ENCODE data around the gene COL6A2.

Gene COL6A2

DNA sequence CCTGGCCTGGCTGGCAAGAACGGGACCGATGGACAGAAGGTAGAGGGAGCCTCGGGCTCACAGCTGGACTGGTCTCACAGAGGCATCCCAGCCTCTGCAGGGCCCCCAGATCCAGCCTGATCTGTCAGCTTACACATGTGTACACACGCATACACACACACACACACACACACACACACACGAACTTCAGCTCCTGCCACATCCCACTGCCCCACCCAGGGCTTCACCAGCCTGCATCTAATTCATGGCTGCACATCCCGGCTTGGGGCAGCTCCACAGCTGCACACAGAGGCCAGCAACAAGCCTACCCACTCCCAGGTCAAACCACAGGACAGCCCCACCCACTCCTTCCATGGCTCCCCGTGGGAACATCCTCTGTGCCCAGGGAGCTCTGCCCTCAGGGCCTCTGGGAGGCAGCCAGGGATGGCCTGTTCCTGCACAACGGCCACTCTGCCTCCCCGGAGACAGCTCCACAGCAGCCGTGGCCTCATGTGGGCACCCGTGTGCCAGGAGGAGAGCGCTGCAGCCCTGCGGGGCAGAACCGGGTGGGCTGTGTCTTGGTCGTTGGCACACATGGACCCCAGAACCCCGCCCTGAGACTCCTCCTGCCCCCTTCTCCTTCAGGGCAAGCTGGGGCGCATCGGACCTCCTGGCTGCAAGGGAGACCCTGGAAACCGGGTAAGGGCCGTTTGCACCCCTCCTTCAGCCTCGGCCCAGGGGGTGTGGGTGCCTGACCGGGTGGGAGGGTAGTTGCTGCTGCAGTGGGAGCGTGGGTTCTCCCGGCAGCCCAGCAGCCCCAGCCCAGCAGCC, 19.1 kb downstream of the COL6A2 start:
- DNase-seq = peak; percentile 20

GRCh38 chr21:46117586-46118315, 19.8 kb downstream of the COL6A2 start:
- no peak for DNase-seq

DNA sequence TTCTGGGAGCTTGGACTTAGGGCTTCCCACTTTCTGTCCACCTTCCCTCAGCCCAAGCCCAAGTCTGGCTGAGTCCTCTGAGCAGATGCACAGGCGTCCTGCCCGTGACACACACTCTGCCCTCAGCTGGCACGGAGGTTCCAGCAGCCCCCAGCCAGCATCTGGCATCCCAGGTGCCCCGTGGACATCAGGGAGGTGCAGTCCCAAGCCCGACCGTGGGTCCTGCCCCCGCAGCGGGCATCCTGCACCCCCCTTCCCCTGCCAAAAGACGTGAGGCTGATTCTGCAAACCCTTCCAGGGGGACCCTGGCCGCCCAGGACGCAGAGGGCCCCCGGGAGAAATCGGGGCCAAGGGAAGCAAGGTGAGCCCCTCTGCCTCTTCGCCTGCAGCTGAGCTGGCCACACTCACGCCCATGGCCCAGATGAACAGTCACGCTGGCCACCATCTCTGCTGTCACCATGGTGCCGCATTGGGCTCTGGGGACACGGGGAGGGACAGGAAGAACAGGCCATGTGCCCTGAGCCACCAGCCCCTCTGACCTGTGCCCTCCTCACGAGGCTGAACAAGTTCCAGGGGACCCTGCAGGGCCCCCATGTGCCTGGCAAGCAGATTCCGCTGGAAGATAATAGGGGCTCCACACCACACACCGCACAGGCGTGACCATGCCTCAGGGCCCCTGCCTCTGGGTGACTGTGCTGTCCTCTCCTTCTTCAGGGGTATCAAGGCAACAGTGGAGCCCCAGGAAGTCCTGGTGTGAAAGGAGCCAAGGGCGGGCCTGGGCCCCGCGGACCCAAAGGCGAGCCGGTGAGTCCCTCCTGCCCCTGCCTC, 20.6 kb downstream of the COL6A2 start:
- DNase-seq = peak; percentile 15

DNA sequence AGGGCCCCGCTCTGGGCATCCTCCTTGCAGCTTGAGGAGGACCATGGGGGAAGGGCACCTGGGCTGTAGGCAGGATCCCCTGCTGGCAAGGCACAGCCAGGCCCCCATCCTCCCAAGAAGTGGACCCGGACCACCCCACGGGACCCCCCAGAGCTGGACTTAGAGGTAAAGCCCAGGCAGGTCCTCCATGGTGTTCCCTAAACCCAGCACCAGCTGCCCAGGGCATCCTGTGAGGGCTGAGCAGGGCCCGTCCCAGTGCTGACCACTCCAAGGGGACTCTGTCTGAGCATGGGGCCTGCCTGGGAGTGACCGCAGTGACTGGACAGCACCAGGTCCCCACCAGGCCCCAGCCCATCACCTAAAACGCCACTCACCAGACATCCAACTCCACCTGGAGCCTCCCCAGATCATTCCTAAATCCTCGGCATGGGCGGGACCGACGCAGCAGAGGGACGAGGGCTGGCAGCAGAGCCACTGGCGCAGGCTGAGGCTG, 21.3 kb downstream of the COL6A2 start:
- DNase-seq = peak; percentile 8

- peak; percentile 11 for DNase-seq
Observed at GRCh38 chr21:46119637-46120271, 21.8 kb downstream of the COL6A2 start.

DNA sequence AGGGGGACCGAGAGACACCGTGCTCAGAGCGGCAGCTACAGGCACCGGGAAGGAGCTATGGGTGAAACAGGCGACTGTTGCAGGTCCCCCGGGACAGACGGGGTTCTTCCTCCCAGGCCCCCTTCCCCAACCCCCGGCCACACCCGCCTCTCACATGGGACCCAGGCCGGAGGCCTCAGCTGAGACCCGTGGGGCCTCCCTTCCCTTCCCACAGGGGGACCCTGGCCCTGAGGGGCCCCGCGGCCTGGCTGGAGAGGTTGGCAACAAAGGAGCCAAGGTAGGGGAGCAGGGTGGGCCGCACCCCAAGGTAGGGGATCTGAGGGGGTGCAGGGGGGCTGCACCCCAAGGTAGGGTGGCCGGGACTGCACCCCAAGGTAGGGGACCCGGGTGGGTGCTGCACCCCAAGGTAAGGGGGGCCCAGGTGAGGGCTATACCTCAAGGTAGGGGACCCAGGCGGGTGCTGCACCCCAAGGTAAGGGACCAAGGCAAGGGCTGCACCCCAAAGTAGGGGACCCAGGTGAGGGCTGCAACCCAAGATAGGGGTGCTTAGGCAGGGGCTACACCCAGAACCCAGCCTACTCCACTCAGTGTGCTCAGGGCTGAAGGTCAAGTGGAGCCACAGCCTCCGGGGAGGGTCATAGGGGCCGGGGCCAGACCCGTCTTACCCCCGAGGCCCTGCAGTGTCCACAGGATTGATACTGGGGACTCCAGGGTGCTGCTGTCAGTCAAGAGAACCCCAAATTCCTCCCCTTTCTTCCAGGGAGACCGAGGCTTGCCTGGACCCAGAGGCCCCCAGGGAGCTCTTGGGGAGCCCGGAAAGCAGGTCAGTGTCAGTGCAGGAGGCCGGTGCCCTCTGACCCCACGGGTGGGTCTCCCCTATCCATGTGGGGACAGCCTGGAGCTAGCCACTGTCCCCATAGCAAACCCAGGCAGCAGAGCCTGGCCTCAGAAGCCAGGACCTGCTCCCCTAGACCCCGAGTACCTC, 22.7 kb downstream of the COL6A2 start:
- no peak for DNase-seq

GRCh38 chr21:46121286-46122221, 23.6 kb downstream of the COL6A2 start:
- DNase-seq = peak; percentile 12

DNA sequence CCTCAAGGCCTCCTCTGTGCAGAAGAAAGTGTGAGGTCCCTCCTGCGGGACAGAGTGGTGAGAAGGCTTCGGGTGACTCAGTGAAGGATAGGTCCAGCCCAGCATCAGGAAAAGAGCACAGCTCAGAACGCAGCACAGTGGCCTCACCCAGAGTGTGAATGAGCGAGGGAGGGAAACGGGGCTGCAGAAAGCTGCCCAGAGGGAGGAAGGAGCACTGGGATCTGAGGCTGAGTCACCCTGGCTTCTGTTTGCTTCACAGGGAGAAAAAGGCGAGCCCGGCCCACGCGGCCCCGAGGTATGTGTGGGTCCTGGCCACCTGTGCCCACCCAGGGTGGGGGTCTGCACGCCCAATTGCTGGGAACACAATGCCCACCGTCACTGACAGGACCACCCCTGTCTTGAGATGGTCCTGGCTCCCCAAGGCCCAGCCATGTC, 24.3 kb downstream of the COL6A2 start:
- DNase-seq = peak; percentile 38

GRCh38 chr21:46122758-46123683, 25.1 kb downstream of the COL6A2 start:
- peak; percentile 24 for DNase-seq

DNA sequence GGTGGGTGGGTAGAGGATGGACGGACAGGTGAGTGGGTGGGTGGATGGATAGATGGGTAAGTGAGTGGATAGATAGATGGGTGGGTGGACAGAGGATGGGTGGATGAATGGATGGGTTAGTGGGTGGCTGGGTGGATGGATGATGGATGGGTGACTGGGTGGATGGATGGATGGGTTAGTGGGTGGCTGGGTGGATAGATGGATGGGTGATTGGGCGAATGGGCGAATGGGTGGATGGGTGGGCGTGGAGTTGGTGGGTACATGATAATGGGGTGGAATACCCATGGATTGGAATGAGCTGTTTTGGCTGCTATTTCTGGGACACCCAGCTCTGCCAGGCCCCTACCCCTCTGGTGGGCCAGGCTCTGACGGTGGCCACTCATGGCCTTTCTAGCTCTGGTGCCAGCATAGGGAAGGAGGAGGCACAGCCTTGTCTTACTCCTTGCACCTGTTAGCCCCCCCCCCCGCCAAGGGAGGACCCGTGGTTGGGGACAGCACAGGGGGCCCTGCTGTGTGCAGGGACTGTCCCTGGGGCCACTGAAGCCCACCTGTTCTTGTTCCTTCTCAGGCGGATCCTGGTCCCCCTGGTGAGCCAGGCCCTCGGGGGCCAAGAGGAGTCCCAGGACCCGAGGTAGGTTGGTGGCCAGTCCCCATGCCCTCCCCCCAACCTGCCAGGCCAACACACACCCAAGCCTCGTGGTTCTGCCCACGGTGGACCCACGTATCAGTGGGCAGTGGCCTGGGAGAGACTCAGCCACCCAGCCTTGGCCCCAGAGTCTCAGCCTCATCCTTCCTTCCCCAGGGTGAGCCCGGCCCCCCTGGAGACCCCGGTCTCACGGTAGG, 26.4 kb downstream of the COL6A2 start:
- peak; percentile 12 for DNase-seq

DNA sequence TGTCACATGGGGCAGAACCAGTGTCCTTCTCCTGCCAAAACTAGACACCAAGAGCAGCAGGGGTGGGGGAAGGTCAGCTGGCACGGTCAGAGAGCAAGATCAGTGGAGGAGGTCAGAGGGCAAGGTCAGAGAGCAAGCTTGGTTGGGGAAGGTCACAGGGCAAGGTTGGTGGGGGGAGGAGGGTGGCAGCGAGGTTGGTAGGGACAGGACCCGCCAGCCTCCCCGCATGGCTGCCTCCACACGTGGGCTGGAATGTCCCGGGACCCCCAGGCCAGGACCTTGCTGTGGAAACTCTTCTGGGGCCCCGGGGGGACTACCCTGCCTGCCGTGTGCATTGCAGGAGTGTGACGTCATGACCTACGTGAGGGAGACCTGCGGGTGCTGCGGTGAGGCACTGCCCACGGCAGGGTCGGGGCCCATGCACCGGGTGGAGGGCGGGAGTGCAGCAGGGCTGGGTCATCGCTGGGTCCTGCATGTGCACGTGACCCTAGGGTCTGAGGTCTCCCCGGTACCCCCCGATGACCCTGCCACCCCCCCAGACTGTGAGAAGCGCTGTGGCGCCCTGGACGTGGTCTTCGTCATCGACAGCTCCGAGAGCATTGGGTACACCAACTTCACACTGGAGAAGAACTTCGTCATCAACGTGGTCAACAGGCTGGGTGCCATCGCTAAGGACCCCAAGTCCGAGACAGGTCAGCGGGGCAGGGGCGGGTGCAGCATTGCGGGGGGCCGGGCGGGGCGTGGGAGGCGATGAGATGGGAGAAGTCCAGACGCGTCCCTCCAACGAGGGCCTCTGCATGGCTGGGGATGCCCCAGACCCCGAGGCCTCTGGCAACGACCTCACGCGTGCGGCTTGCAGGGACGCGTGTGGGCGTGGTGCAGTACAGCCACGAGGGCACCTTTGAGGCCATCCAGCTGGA, 27.3 kb downstream of the COL6A2 start:
- peak; percentile 21 for DNase-seq

GRCh38 chr21:46125846-46126301, 28.0 kb downstream of the COL6A2 start:
- DNase-seq = no peak

DNA sequence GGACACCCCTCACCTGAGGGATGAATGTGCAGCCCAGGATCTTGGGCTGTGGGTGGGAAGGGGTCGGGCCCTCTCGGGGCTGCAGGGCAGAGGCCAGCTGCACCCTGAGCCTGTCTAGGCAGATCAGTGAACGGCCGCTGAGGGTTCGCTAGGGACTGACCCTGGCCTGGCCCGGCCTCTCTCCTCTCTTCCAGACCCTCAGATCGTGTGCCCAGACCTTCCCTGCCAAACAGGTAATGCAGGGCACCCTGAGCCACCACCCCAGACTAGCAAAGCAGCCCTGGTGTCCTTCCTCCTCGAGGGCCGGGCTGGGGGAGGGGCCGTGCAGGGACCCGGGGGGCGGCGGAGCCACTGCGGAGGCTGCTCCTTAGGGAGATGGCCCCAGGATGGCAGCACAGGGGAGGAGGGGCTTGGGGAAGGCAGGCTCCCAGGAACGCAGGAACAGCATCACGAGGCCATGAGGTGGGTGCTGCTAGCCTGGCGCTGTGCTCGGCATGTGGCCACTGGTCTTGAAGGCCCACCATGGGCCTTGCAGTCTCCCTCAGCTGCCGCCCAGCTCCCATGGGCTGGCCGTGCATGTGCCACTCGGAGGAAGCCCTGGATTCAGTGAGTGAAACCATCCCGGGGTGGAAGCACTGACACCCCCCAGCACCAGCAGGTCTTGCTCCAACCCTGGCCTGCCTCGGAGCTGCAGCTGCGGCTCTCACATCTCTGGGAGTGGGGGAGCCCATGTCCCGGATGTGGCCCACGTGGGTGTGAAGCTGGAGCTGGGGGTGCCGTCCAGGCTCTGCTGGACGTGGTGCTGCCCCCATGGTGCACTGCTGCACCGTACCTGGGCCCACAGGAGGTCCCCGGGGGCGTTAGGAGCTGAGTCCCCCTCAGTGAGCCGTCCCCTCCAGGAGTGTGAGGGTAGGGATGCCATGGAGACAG, 28.7 kb downstream of the COL6A2 start:
- peak; percentile 34 for DNase-seq

GRCh38 chr21:46127239-46128105, 29.6 kb downstream of the COL6A2 start:
- peak; percentile 13 for DNase-seq

Data from 8988T (cell line).